ENCODE measurements around the gene SLC16A11. TPM values are rescaled to one million over a fixed set of nuclear protein-coding genes. Genes with fewer than 3 reads are reported as not detected.
A peak's percentile ranks its signal among the peaks of the same experiment; 100 is the strongest.

SLC16A11 gene
- total RNA-seq, 1 donor from 2014 or later: not detected

GRCh38 chr17:7084088-7084487 is 40.2 kb upstream of the SLC16A11 start:
- no peak for FAIRE-seq
- H3K9ac ChIP-seq (ENCODE audit: low read length): no peak overlapping the region

GRCh38 chr17:7083592-7083991 is 39.7 kb upstream of the SLC16A11 start:
- peaks cover 5% of the 10 kb centered on the region for H3K4me1 Mint-ChIP-seq (ENCODE audit: low read depth, unreplicated experiment)
- no peak for FAIRE-seq
- H3K9ac ChIP-seq (ENCODE audit: low read length): no peak overlapping the region
- H3K27ac Mint-ChIP-seq (ENCODE audit: unreplicated experiment): no peak overlapping the region
- H3K9me3 Mint-ChIP-seq (ENCODE audit: unreplicated experiment): peaks cover 8% of the 10 kb centered on the region
- peaks cover 3% of the 10 kb centered on the region for H3K36me3 Mint-ChIP-seq (ENCODE audit: low read depth, unreplicated experiment)
- peaks cover 12% of the 10 kb centered on the region for H3K27me3 Mint-ChIP-seq (ENCODE audit: low read depth, unreplicated experiment)
- peaks cover 6% of the 10 kb centered on the region for H3K4me1 ChIP-seq (ENCODE audit: insufficient read depth, low read length)
- peak overlapping the region; percentile 17 for H3K27ac ChIP-seq (ENCODE audit: low read depth, low read length)
- peak overlapping the region; percentile 60 for H3K4me2 ChIP-seq (ENCODE audit: low read length)
- no peaks in the 10 kb centered on the region for H3K36me3 ChIP-seq (ENCODE audit: insufficient read depth, low read length)
- no peak for TF ChIP-seq CTCF (IDR thresholded peaks at IDR 0.05; ENCODE audit: insufficient read depth, low read depth, low read length)
- no peak for TF ChIP-seq EZH2 (IDR thresholded peaks at IDR 0.05; ENCODE audit: insufficient read depth, low read length)
- H2AFZ ChIP-seq (ENCODE audit: low read depth, low read length): no peak overlapping the region
- H3K9me3 ChIP-seq (ENCODE audit: insufficient read depth, low read depth, low read length): no peaks in the 10 kb centered on the region
- H3K4me3 ChIP-seq (ENCODE audit: insufficient read depth, low read depth, low read length): no peak overlapping the region
- no peak overlapping the region for H3K4me3 Mint-ChIP-seq (ENCODE audit: unreplicated experiment)
- H4K20me1 ChIP-seq (ENCODE audit: insufficient read depth, low read length): no peaks in the 10 kb centered on the region
- peaks cover 3% of the 10 kb centered on the region for H3K27me3 ChIP-seq (ENCODE audit: insufficient read depth, low read length)
- H3K79me2 ChIP-seq (ENCODE audit: insufficient read depth, low read length): no peaks in the 10 kb centered on the region
- DNase-seq (ENCODE audit: low read depth): peak; percentile 42

More at GRCh38 chr17:7084088-7084487, 40.2 kb upstream of the SLC16A11 start:
- peaks cover 8% of the 10 kb centered on the region for H3K27me3 Mint-ChIP-seq (ENCODE audit: low read depth, unreplicated experiment)
- peak; percentile 32 for DNase-seq (ENCODE audit: low read depth)
- Histone ChIP-seq H3K4me1 (ENCODE audit: insufficient read depth, low read length) (peaks cover 6% of the 10 kb centered on the region), H3K79me2 (ENCODE audit: insufficient read depth, low read length) (no peaks in the 10 kb centered on the region), H4K20me1 (ENCODE audit: insufficient read depth, low read length) (no peaks in the 10 kb centered on the region), H3K4me3 (ENCODE audit: insufficient read depth, low read depth, low read length) (no peak overlapping the region), H3K27ac (ENCODE audit: low read depth, low read length) (peak overlapping the region; percentile 17), H3K4me2 (ENCODE audit: low read length) (peak overlapping the region; percentile 60), H2AFZ (ENCODE audit: low read depth, low read length) (no peak overlapping the region), H3K27me3 (ENCODE audit: insufficient read depth, low read length) (peaks cover 3% of the 10 kb centered on the region), H3K36me3 (ENCODE audit: insufficient read depth, low read length) (no peaks in the 10 kb centered on the region), H3K9me3 (ENCODE audit: insufficient read depth, low read depth, low read length) (no peaks in the 10 kb centered on the region)
- no peak overlapping the region for H3K4me3 Mint-ChIP-seq (ENCODE audit: unreplicated experiment)
- H3K27ac Mint-ChIP-seq (ENCODE audit: unreplicated experiment): no peak overlapping the region
- H3K4me1 Mint-ChIP-seq (ENCODE audit: low read depth, unreplicated experiment): peaks cover 5% of the 10 kb centered on the region
- TF ChIP-seq CTCF (IDR thresholded peaks at IDR 0.05; ENCODE audit: insufficient read depth, low read depth, low read length): no peak
- TF ChIP-seq EZH2 (IDR thresholded peaks at IDR 0.05; ENCODE audit: insufficient read depth, low read length): no peak
- H3K9me3 Mint-ChIP-seq (ENCODE audit: unreplicated experiment): peaks cover 4% of the 10 kb centered on the region
- peaks cover under 1% of the 10 kb centered on the region for H3K36me3 Mint-ChIP-seq (ENCODE audit: low read depth, unreplicated experiment)

- Mint-ChIP-seq H3K27me3 (ENCODE audit: low read depth, unreplicated experiment) (peaks cover 18% of the 10 kb centered on the region), H3K4me1 (ENCODE audit: low read depth, unreplicated experiment) (peaks cover 1% of the 10 kb centered on the region), H3K36me3 (ENCODE audit: low read depth, unreplicated experiment) (peaks cover 5% of the 10 kb centered on the region), H3K9me3 (ENCODE audit: unreplicated experiment) (peaks cover 8% of the 10 kb centered on the region), H3K4me3 (ENCODE audit: unreplicated experiment) (no peak overlapping the region), H3K27ac (ENCODE audit: unreplicated experiment) (no peak overlapping the region)
- FAIRE-seq (no peak), DNase-seq (ENCODE audit: low read depth) (no peak)
- no peak overlapping the region for H3K9ac ChIP-seq (ENCODE audit: low read length)
- H3K27me3 ChIP-seq (ENCODE audit: insufficient read depth, low read length): peaks cover 3% of the 10 kb centered on the region
- no peaks in the 10 kb centered on the region for H4K20me1 ChIP-seq (ENCODE audit: insufficient read depth, low read length)
- H3K4me2 ChIP-seq (ENCODE audit: low read length): no peak overlapping the region
- H3K4me3 ChIP-seq (ENCODE audit: insufficient read depth, low read depth, low read length): no peak overlapping the region
- no peaks in the 10 kb centered on the region for H3K9me3 ChIP-seq (ENCODE audit: insufficient read depth, low read depth, low read length)
- H2AFZ ChIP-seq (ENCODE audit: low read depth, low read length): no peak overlapping the region
- no peak for TF ChIP-seq EZH2 (IDR thresholded peaks at IDR 0.05; ENCODE audit: insufficient read depth, low read length)
- no peak for TF ChIP-seq CTCF (IDR thresholded peaks at IDR 0.05; ENCODE audit: insufficient read depth, low read depth, low read length)
- H3K79me2 ChIP-seq (ENCODE audit: insufficient read depth, low read length): no peaks in the 10 kb centered on the region
- peaks cover 6% of the 10 kb centered on the region for H3K4me1 ChIP-seq (ENCODE audit: insufficient read depth, low read length)
- no peaks in the 10 kb centered on the region for H3K36me3 ChIP-seq (ENCODE audit: insufficient read depth, low read length)
- no peak overlapping the region for H3K27ac ChIP-seq (ENCODE audit: low read depth, low read length)
Measured at GRCh38 chr17:7081341-7082062, 37.6 kb upstream of the SLC16A11 start.

Data from astrocyte (in vitro differentiated cells and primary cell).